GM18517 (cell line): ENCODE measurements around the gene TMTC2.
A peak's percentile ranks its signal among the peaks of the same experiment; 100 is the strongest.

Source experiments
- ATAC-seq: cut with Tn5 transposase; IDR thresholded peaks from one replicate; pipeline ENCODE4 v1.9.1; 2021; ENCODE audit warnings: mild to moderate bottlenecking, moderate library complexity; ENCODE audit not compliant: unreplicated experiment

The TMTC2 gene

GRCh38 chr12:82937151-82937550 is 250.4 kb downstream of the TMTC2 start:
- ATAC-seq = no peak

DNA sequence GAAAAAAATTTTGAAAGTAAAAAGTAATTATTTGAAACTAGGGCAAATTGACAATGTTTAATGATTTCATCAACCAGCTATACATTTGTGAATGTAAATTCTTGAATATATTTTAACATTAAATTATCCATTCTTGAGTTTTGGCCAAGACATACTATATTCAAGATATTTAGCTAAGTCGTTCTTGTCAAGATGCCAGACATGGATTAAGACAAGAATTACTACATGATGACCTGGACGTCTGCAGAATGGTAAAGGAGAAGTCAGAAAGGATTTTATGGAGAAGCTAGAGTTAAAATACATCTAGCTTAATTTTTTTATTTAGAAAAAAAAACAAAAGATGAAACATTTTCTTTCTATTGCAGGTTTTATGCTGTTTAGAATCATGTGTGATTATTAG is 255.8 kb downstream of the TMTC2 start:
- ATAC-seq = no peak

GRCh38 chr12:82942991-82943401 is 256.3 kb downstream of the TMTC2 start:
- ATAC-seq = no peak

DNA sequence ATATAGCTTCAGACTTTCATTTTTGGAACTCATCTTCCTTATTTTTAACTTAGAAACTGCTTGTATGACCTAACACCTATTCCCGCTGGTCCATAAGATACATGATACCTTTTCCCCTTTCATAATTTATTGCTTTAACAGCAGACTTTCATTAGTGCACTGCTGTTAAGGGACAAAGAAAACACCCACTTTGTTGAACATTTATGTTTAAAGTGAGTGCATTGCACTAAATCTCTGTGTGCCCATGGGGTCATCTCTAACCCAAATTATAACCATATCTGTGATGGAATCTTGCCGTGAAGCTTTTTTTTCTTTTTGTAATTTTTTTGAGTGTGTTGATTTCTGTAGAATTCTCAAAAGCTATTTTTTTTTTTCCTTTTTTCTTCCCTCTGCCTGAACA is 261.8 kb downstream of the TMTC2 start:
- no peak for ATAC-seq

- ATAC-seq = no peak
These were observed 263.6 kb downstream of the TMTC2 start for GRCh38 chr12:82950356-82950755.

GRCh38 chr12:82952946-82953345 is 266.2 kb downstream of the TMTC2 start:
- ATAC-seq = no peak

DNA sequence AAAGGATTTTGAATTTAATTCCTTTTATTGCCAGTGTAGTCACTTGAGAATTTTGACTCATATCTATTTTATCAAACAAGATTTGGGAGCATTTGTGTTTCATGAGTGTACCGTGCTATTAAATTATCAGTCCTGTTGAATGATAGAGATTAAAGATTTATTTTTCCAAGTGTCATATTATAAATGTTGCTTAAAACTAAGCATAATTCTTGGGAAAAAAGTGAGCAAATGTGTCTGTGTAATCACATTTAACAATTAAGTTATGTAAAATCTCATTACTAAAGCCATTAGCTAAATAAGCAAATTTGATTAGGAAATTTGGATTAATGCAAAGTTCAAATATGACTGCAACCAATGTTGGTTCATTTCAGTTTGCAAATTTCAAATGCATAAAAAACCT is 266.7 kb downstream of the TMTC2 start:
- ATAC-seq = no peak

DNA sequence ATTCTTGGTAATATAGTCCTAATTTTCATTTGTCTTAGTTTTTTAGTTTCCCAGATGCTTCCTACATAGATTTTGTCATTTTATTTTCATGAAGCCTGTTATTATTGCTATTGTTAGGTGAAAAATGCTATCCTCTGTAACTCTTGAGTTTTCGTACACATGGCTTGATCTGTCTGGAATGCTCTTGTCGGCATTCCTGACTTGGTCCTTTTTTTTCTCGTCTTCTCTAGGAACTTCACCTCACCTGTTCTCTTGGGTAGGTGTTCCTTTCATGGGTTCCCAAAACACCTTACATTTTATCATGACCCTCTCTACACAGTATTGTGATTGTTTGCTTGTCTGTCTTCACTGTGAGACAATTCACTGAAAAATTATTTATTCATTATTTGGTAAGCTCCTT is 267.4 kb downstream of the TMTC2 start:
- no peak for ATAC-seq

DNA sequence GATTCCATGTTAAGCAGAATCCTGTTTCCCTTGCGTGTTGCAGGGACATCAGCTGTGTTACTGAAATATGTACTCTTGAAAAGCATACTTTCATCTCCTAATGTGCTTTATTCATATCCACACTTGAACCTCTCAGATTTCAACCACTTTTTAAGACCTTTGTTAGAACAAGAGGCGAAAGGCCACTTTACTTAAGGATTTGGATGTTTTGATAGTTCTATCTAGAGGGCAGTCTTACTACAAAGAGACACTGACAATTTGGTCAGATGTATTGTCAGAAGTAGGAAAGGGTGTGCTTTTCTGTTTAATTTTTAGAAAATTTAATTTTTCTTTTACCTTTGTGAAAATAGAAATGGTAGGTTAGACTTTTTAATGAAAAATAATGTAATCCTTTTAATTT is 267.9 kb downstream of the TMTC2 start:
- no peak for ATAC-seq

DNA sequence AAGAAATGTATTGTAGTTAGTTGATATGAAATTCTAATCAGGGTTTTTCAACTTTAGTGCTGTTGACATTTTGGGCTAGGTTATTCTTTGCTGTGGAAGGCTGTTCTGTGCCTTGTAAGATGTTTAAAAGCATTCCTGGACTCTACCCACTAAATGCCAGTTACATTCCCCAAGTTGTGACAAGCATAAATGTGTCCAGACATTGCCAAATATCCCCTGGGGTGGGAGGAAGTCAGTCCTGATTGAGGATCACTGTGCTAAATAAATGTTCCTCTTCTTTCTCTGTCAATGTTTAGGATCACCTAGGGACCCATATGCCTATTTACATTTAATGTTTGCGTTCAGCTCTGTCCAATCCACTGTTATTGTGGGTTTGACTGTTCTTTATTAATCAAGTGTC is 268.3 kb downstream of the TMTC2 start:
- no peak for ATAC-seq

DNA sequence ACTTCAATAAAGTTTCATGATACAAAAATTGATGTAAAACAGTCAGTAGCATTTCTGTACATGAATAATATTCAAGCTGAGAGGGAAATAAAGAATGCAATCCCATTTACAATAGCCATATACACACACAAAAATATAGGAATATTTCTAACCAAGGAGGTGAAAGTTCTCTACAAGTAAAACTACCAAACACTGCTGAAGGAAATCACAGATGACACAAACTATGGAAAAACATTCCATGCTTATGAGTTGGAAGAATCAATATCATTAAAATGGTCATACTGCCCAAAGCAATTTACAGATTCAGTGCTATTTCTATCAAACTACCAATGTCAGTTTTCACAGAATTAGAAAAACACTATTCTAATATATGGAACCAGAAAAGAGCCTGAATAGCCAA is 272.3 kb downstream of the TMTC2 start:
- no peak for ATAC-seq

DNA sequence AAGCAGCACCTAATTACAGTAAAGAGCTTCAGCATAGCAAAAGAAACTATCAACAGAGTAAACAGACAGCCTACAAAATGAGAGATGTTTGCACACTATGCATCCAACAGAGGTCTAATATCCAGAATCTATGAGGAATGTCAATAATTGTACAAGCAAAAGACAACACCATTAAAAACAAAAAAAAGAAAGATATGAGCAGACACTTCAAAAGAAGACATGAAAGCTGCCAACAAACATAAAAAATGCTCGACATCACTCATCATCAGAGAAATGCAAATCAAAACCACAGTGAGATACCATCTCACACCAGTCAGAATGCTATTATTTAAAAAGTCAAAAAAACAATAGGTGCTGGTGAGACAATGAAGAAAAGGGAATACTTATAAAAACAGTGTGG is 273.1 kb downstream of the TMTC2 start:
- ATAC-seq = peak; percentile 66

GRCh38 chr12:82961835-82962234 is 275.1 kb downstream of the TMTC2 start:
- ATAC-seq = no peak

- ATAC-seq = no peak
These were observed 277.2 kb downstream of the TMTC2 start for GRCh38 chr12:82963956-82964355.

DNA sequence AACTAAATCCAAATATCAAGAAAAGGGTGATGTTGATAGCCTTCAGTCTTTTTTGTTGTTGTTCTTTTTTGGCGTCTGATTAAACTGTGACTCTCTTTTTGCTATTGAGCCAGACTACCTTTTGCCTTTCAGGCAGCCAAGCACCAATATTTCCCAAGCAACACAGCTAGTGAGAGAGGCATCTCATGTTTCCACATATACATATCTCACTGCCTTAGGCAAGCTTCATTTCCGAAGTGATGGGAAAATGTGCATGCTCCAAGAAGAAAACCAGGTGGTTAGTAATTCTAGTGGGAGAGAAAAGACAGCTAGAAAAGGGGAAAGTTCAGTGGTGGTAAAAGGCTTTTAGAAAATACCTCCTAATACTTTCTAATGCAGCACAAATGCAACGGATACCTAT is 277.7 kb downstream of the TMTC2 start:
- no peak for ATAC-seq

DNA sequence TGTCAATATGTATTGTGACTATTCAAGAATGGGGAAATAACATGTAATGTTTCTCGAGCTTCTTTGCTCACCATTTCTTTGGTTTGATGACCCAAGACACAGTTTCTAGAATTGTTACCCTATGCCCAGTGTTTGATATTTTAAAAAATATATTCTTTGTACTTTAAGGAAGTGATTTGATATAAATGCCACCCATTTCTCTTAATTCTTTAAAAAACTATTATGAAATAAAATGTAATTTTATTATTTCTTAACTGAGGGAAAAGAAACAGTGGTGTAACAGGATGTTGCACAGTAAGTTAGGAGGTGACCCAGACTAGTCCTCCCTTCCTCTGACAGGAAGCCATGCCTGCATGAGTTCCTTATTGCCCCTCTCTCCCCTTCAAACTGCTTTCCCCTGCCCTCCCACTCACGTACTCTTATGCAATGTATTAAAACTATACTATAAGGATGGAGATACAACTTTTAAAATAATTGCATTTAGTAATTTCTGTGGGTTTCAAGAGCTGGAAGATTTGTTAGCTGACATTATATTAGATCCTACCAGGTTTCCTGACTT is 279.4 kb downstream of the TMTC2 start:
- no peak for ATAC-seq

DNA sequence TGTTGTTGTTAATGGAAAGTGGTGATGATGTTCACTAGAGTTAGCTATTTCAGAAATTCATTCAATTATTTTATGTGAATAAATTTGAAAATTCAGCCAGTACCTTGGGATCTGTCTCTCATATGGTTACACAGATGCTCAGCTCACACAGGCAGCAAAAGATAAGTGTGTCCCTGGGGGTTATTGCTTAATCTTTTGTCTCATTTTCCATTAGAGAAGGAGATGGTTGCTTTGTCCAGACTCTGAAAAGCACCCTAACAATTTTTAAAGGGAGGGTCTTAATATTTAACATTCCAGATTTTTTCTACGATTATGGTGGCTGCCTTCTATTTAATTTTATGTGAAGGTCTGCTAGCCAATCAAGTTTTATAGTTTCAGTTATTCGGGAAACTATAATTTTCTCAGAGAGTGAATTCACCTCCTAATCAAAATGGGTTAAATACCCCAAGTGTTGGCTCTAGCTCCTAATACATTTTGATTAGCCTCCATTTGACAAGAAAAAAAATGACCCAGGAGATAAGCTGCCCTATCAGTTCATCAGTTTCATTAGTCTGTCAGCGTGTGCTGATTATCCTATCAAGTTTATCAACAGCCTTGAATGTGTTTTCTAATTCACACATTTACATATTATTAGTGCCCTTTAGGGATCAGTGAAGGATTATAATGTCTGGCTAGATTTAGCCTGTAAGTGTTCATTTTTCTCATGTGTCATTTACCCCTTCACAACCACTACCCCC is 282.1 kb downstream of the TMTC2 start:
- no peak for ATAC-seq

DNA sequence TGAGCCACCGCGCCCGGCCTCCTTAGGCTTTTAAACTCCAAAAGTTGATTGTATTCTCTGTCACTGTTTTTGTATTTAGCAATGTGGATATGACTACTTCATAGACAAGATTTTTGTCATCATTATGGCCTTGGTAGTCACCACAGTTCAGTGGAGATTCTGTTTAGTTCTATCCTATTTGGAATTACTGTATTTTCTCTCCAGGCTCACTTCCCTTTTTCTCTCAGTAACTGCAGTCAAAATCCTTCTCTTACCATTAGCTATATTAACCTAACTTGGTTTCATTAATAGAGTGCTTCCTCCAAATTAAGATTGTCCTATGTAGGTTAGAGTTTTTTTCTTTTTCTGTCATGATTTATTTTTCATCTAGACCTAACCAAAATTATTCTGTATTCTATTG is 283.9 kb downstream of the TMTC2 start:
- ATAC-seq = no peak

- ATAC-seq = no peak
These were observed 284.9 kb downstream of the TMTC2 start for GRCh38 chr12:82971584-82971983.

DNA sequence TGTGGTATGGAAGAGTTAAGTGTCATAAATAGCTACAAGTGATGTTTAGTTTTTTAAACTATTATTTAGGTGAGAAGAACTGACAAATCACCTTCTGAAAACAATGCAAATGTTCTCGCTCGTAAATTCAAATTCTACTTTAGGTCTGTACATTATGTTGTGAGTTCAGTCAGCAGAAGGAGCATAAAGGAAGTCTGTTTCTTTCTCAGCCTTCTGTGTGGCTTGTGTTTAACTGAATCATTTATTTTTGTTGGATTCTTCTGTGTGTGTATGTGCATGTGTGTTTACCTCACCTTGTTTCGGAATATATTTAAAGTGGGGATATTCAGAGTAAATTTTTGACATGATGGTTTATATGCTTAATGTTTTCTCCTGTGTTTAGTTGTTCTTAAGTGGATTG is 285.9 kb downstream of the TMTC2 start:
- ATAC-seq = no peak

GRCh38 chr12:82973592-82973991 is 286.9 kb downstream of the TMTC2 start:
- no peak for ATAC-seq

DNA sequence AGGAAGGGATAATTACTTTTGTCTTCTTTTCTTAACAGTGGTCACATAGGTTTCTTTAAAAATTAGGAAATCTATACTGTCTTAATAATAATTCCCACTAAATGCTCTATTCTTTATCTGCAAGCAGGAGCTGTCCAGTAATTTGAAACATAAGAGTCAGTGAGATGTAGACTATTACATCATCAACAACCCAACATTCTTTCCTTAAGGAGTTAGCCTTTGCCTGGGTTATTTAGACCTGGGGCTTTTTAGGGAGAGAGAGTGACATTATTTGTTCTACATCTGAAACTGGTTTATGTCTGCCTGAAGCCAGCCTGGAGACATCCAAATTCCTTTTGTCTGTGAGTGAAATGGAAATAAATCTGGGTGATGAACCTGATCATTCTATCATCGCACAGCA is 294.4 kb downstream of the TMTC2 start:
- ATAC-seq = no peak

DNA sequence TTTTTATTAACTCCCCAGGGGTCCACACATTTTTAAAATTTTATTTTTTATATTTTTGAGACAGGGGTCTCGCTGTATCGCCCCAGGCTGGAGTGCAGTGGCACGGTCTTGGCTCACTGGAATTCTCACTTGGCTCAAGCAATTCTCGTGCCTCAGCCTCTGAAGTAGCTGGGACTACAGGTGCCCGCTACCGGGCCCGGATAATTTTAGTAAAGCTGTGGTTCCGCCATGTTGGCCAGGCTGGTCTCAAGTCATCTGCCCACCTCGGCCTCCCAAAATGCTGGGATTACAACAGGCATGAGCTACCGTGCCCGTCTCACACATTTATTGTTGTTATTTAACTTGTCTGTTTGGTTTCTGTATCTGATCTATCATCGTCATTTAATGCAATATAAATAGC is 307.4 kb downstream of the TMTC2 start:
- no peak for ATAC-seq
